Trophoblast cell (in vitro differentiated cells and primary cell): ENCODE data around the gene PSENEN.

ENCODE experiments used
- DNase-seq, 2 donors: peaks; one replicate each; pipeline ENCODE4 v3.0.0-alpha.2; 2016
- H2AFZ ChIP-seq: 2 replicates; pipeline ENCODE4 v1.6.1; 2013; ENCODE audit warnings: low read length, moderate library complexity, mild to moderate bottlenecking; ENCODE audit not compliant: insufficient read depth, poor library complexity
- H2AK5ac ChIP-seq: 2 replicates; pipeline ENCODE4 v1.6.1; 2013; ENCODE audit warnings: mild to moderate bottlenecking, low read length
- H2BK120ac ChIP-seq: 2 replicates; pipeline ENCODE4 v1.6.1; 2013; ENCODE audit warnings: low read length, mild to moderate bottlenecking, moderate library complexity; ENCODE audit not compliant: insufficient read depth, poor library complexity
- H2BK12ac ChIP-seq: 2 replicates; pipeline ENCODE4 v1.6.1; 2013; ENCODE audit warnings: mild to moderate bottlenecking, low read length, moderate library complexity
- H2BK5ac ChIP-seq: 2 replicates; pipeline ENCODE4 v1.6.1; 2013; ENCODE audit warnings: low read length, low read depth, moderate library complexity, mild to moderate bottlenecking; ENCODE audit not compliant: poor library complexity
- H3K14ac ChIP-seq: 2 replicates; pipeline ENCODE4 v1.6.1; 2013; ENCODE audit warnings: mild to moderate bottlenecking, low read length
- H3K18ac ChIP-seq: 2 replicates; pipeline ENCODE4 v1.6.1; 2013; ENCODE audit warnings: mild to moderate bottlenecking, low read length
- H3K23ac ChIP-seq: 2 replicates; pipeline ENCODE4 v1.6.1; 2013; ENCODE audit warnings: low read length
- H3K27ac ChIP-seq: 2 replicates; pipeline ENCODE4 v1.5.1; 2013; ENCODE audit warnings: low read depth, mild to moderate bottlenecking, inconsistent platforms, low read length, moderate library complexity
- H3K27me3 ChIP-seq: 2 replicates; pipeline ENCODE4 v1.6.1; 2013; ENCODE audit warnings: inconsistent platforms, mild to moderate bottlenecking, low read length, moderate library complexity; ENCODE audit not compliant: insufficient read depth
- H3K36me3 ChIP-seq, 2 experiments: 1 replicate in 1 of 2; 2 replicates in 1 of 2; pipeline ENCODE4 v1.6.1; 2013; ENCODE audit warnings: low read length in 2 of 2, mild to moderate bottlenecking in 2 of 2, moderate library complexity in 1 of 2; ENCODE audit not compliant: insufficient read depth in 2 of 2, control insufficient read depth in 1 of 2
- H3K4ac ChIP-seq: 2 replicates; pipeline ENCODE4 v1.6.1; 2013; ENCODE audit warnings: low read depth, mild to moderate bottlenecking, low read length, moderate library complexity
- H3K4me1 ChIP-seq, 2 experiments: 1 replicate in 1 of 2; 2 replicates in 1 of 2; pipeline ENCODE4 v1.6.1; 2013; ENCODE audit warnings: low read length in 2 of 2, mild to moderate bottlenecking in 2 of 2, moderate library complexity in 1 of 2; ENCODE audit not compliant: insufficient read depth in 2 of 2, control insufficient read depth in 1 of 2
- H3K4me2 ChIP-seq: 2 replicates; pipeline ENCODE4 v1.6.1; 2013; ENCODE audit warnings: inconsistent platforms, mild to moderate bottlenecking, low read length, moderate library complexity
- H3K4me3 ChIP-seq: 2 replicates; pipeline ENCODE4 v1.5.1; 2013; ENCODE audit warnings: mild to moderate bottlenecking, low read depth, low read length, inconsistent platforms
- H3K79me1 ChIP-seq: one replicate; pipeline ENCODE4 v1.6.1; 2013; ENCODE audit warnings: low read length
- H3K79me2 ChIP-seq: 2 replicates; pipeline ENCODE4 v1.6.1; 2013; ENCODE audit warnings: low read length, mild to moderate bottlenecking; ENCODE audit not compliant: control insufficient read depth, insufficient read depth, poor library complexity
- H3K9ac ChIP-seq: 2 replicates; pipeline ENCODE4 v1.6.1; 2013; ENCODE audit warnings: mild to moderate bottlenecking, low read length
- H3K9me3 ChIP-seq: 2 replicates; pipeline ENCODE4 v1.6.1; 2013; ENCODE audit warnings: low read depth, mild to moderate bottlenecking, control low read depth, inconsistent platforms, low read length; ENCODE audit not compliant: insufficient read depth
- H4K12ac ChIP-seq: 2 replicates; pipeline ENCODE4 v1.6.1; 2013; ENCODE audit warnings: low read depth, mild to moderate bottlenecking, low read length, moderate library complexity
- H4K8ac ChIP-seq: 2 replicates; pipeline ENCODE4 v1.6.1; 2013; ENCODE audit warnings: low read depth, mild to moderate bottlenecking, low read length, moderate library complexity
- H4K91ac ChIP-seq: one replicate; pipeline ENCODE4 v1.6.1; 2013; ENCODE audit warnings: low read depth, mild to moderate bottlenecking, low read length, moderate library complexity
- WGBS: extraction: QIAGEN DNeasy Blood & Tissue Kit; methylation state at CpG from one replicate; pipeline ENCODE4 v1.1.7; 2013; ENCODE audit warnings: missing lambda C conversion rate; ENCODE audit not compliant: insufficient read length, insufficient coverage; ENCODE audit errors: extremely low coverage; 5-methylcytosine and 5-hydroxymethylcytosine counted together

Gene PSENEN

GRCh38 chr19:35757749-35758608 lies 12.5 kb downstream of the PSENEN start, which contains the start of gene PROSER3:
Gene PROSER3, plus strand, starts transcription at chr19:35758176. Its CDS starts 40 bp downstream, at chr19:35758216.
- Histone ChIP-seq H3K36me3 (peaks cover 33 to 36% of the 10 kb centered on the region in 2 experiments), H2BK5ac (peak within 1 kb of the TSS; percentile 88), H3K27ac (peak within 1 kb of the TSS; percentile 93), H3K4me3 (peak within 1 kb of the TSS; percentile 86), H2AFZ (peak within 1 kb of the TSS; percentile 75), H2BK120ac (peak within 1 kb of the TSS; percentile 93), H3K23ac (no peak within 1 kb of the TSS), H2BK12ac (peak within 1 kb of the TSS; percentile 83), H3K79me1 (peaks cover 27% of the 10 kb centered on the region), H4K12ac (peak within 1 kb of the TSS; percentile 85), H4K91ac (peak within 1 kb of the TSS; percentile 95), H4K8ac (peak within 1 kb of the TSS; percentile 93), H3K9ac (peak within 1 kb of the TSS; percentile 90), H3K4me1 (peaks cover 29 to 31% of the 10 kb centered on the region in 2 experiments), H3K27me3 (no peaks in the 10 kb centered on the region), H3K9me3 (peaks cover 4% of the 10 kb centered on the region), H3K14ac (peak within 1 kb of the TSS; percentile 91), H3K4me2 (peak within 1 kb of the TSS; percentile 69), H3K79me2 (peaks cover 6% of the 10 kb centered on the region), H2AK5ac (peak within 1 kb of the TSS; percentile 91), H3K4ac (peak within 1 kb of the TSS; percentile 71), H3K18ac (peak within 1 kb of the TSS; percentile 89)
- no CpG with 5 or more reads among the region's 53 CpGs for WGBS
- DNase-seq, result peak; percentile 99

DNA sequence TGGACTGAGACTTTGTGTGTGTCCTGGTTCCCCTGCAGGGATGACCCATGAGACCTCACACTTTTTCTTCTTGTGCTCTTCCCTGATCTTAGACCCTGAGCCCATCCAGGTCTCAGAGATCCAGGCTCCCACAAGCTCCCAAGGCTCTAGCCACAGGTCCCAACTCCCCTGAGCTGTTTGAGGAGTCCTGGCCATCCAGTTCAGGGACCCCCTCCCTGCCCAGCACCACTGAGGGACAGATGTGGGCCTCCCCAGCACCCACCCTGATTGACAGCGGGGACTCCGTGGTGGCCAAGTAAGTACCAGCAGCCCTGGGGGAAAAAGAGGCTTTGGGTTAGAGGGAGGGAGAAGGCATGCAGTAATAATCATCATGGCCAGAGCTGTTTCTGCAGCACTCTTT lies 14.2 kb downstream of the PSENEN start:
- Histone ChIP-seq H4K8ac (no peak overlapping the region), H3K9ac (no peak overlapping the region), H2BK120ac (no peak overlapping the region), H4K12ac (no peak overlapping the region), H3K23ac (no peak overlapping the region), H3K27ac (no peak overlapping the region), H3K4me3 (no peak overlapping the region), H4K91ac (no peak overlapping the region), H3K9me3 (no peaks in the 10 kb centered on the region), H2BK5ac (no peak overlapping the region), H3K36me3 (peaks cover 25 to 28% of the 10 kb centered on the region in 2 experiments), H2AK5ac (no peak overlapping the region), H3K14ac (no peak overlapping the region), H3K27me3 (no peaks in the 10 kb centered on the region), H3K79me1 (peaks cover 27% of the 10 kb centered on the region), H3K79me2 (peaks cover 6% of the 10 kb centered on the region), H3K4ac (no peak overlapping the region), H2BK12ac (no peak overlapping the region), H3K4me2 (no peak overlapping the region), H3K18ac (no peak overlapping the region), H2AFZ (no peak overlapping the region), H3K4me1 (peaks cover 26 to 31% of the 10 kb centered on the region in 2 experiments)
- WGBS, result no CpG with 5 or more reads among the region's 2 CpGs
- no peak for DNase-seq

GRCh38 chr19:35760711-35761349 lies 15.4 kb downstream of the PSENEN start:
- Histone ChIP-seq H2AFZ (no peak overlapping the region), H2BK120ac (no peak overlapping the region), H3K4me1 (peaks cover 16 to 20% of the 10 kb centered on the region in 2 experiments), H2BK5ac (no peak overlapping the region), H4K8ac (no peak overlapping the region), H3K4me2 (no peak overlapping the region), H3K18ac (no peak overlapping the region), H3K4me3 (no peak overlapping the region), H2AK5ac (no peak overlapping the region), H2BK12ac (no peak overlapping the region), H4K12ac (no peak overlapping the region), H3K36me3 (peaks cover 27 to 36% of the 10 kb centered on the region in 2 experiments), H3K14ac (no peak overlapping the region), H4K91ac (no peak overlapping the region), H3K27me3 (no peaks in the 10 kb centered on the region), H3K79me2 (peaks cover 6% of the 10 kb centered on the region), H3K9ac (no peak overlapping the region), H3K23ac (no peak overlapping the region), H3K9me3 (no peaks in the 10 kb centered on the region), H3K79me1 (peaks cover 20% of the 10 kb centered on the region), H3K27ac (no peak overlapping the region), H3K4ac (no peak overlapping the region)
- WGBS, result no CpG with 5 or more reads among the region's 4 CpGs
- DNase-seq, result no peak

- H3K14ac ChIP-seq, result no peak overlapping the region
- no peak overlapping the region for H3K4me2 ChIP-seq
- H3K27me3 ChIP-seq, result no peaks in the 10 kb centered on the region
- H3K79me2 ChIP-seq, result no peaks in the 10 kb centered on the region
- no peak overlapping the region for H4K12ac ChIP-seq
- H3K4me1 ChIP-seq, result peaks cover 0 to 4% of the 10 kb centered on the region in 2 experiments
- DNase-seq, result peak; percentile 77 to 88
- no peak overlapping the region for H3K4ac ChIP-seq
- H2AFZ ChIP-seq, result no peak overlapping the region
- no peak overlapping the region for H3K23ac ChIP-seq
- WGBS, result no CpG with 5 or more reads among the region's 17 CpGs
- H3K4me3 ChIP-seq, result no peak overlapping the region
- H3K9ac ChIP-seq, result no peak overlapping the region
- H3K36me3 ChIP-seq, result peaks cover 46 to 60% of the 10 kb centered on the region in 2 experiments
- no peak overlapping the region for H2BK12ac ChIP-seq
- no peak overlapping the region for H4K8ac ChIP-seq
- no peak overlapping the region for H2AK5ac ChIP-seq
- no peak overlapping the region for H2BK5ac ChIP-seq
- H3K18ac ChIP-seq, result no peak overlapping the region
- H4K91ac ChIP-seq, result no peak overlapping the region
- H2BK120ac ChIP-seq, result no peak overlapping the region
- peaks cover 2% of the 10 kb centered on the region for H3K9me3 ChIP-seq
- H3K79me1 ChIP-seq, result no peaks in the 10 kb centered on the region
- H3K27ac ChIP-seq, result no peak overlapping the region
Observed at GRCh38 chr19:35764432-35765315, 19.2 kb downstream of the PSENEN start.
